Heart right ventricle (tissue), 16 donors: ENCODE results near the gene NPAT. TPM values are rescaled to one million over a fixed set of nuclear protein-coding genes. Genes with fewer than 3 reads are reported as not detected.

Source experiments
- ATAC-seq, 8 donors: fragments of 200-7000 bp; cut with Tn5 transposase; one replicate each; pipeline ENCODE4 v1.9.1; 2020; ENCODE audit warnings: mild to moderate bottlenecking in 8 of 8, moderate library complexity in 8 of 8, moderate number of reproducible peaks in 1 of 8
- DNase-seq, 2 donors: peaks; one replicate each; pipeline ENCODE4 v3.0.0-alpha.2; 2020
- H3K27ac ChIP-seq, 10 donors: fragments of 200-600 bp; sonication (generic) in 2 of 10; one replicate each; pipeline versions ENCODE4 v1.5.0 to v1.8.0; 2020 to 2022; ENCODE audit warnings: mild to moderate bottlenecking in 3 of 10
- H3K27me3 ChIP-seq, 7 donors: fragments of 200-600 bp; one replicate each; pipeline ENCODE4 v1.8.0; 2021 to 2022; ENCODE audit warnings: mild to moderate bottlenecking in 2 of 7
- H3K36me3 ChIP-seq, 9 donors: fragments of 200-600 bp; sonication (generic) in 1 of 9; one replicate each; pipeline versions ENCODE4 v1.5.0 to v1.8.0; 2020 to 2022; ENCODE audit warnings: mild to moderate bottlenecking in 2 of 9
- H3K4me1 ChIP-seq, 9 donors: fragments of 200-600 bp; sonication (generic) in 1 of 9; one replicate each; pipeline versions ENCODE4 v1.5.0 to v1.8.0; 2020 to 2022; ENCODE audit warnings: mild to moderate bottlenecking in 4 of 9
- H3K4me3 ChIP-seq, 10 donors: fragments of 200-600 bp; sonication (generic) in 2 of 10; one replicate each; pipeline versions ENCODE4 v1.5.0 to v1.8.0; 2020 to 2022; ENCODE audit warnings: mild to moderate bottlenecking in 7 of 10, moderate library complexity in 2 of 10
- H3K9me3 ChIP-seq, 11 donors: fragments of 200-600 bp in 10 of 11; sonication (generic) in 2 of 11; one replicate each; pipeline versions ENCODE4 v1.5.0 to v1.8.0; 2013 to 2022; ENCODE audit warnings: mild to moderate bottlenecking in 2 of 11, control low read depth in 1 of 11, moderate library complexity in 1 of 11
- CTCF ChIP-seq, 9 donors: fragments of 200-600 bp; sonication (generic) in 2 of 9; IDR thresholded peaks; one replicate each; pipeline versions ENCODE4 v1.5.0 to v1.8.0; 2021 to 2022; ENCODE audit warnings: antibody characterized with exemption in 9 of 9, mild to moderate bottlenecking in 5 of 9, moderate library complexity in 1 of 9
- WGBS, 2 donors: extraction: QIAGEN DNeasy Blood & Tissue Kit; methylation state at CpG; one replicate each; pipeline ENCODE4 v1.1.7; 2013; ENCODE audit warnings: inconsistent platforms in 1 of 2; 5-methylcytosine and 5-hydroxymethylcytosine counted together
- intact Hi-C, 10 donors: fragments of 100-400 bp; cut with DNase I; formaldehyde crosslinking; loops; one replicate each; pipeline versions ENCODE4 v1.11.1 to v1.14.2; 2022
- polyA plus RNA-seq, 2 donors: library from polyadenylated mRNA; stranded (reverse); fragments of 200-250 nt; gene quantifications; one replicate each; pipeline ENCODE4 v1.2.3, GENCODE V29; 2013
- total RNA-seq, 10 donors: library from RNA; stranded (reverse); fragmentation: NEBNext Ultra II Directional in 3 of 10; extraction: Animal tissue kit (Norgen Biotek cat#: 25700) in 3 of 10; gene quantifications; one replicate each; pipeline versions ENCODE4 v1.2.1 to v1.2.4, GENCODE V29; 2021 to 2023
- donor health status: Arrhythmogenic right ventricular cardiomyopathy.
- donor health status: ischemic (EF 13 %, LVEDD 7.1; RV severe dilation, severe dysfunction).
- donor health status: healthy with polysubstance abuse.
- donor health status: DM: no; HTN: yes; CAD: no.
- donor health status: DM: no; HTN: no; CAD: no.
- donor health status: ischemic (EF 25% LVEDD 6.9; RV normal size, moderate dysfunction).
- donor health status: ischemic (EF 25% LVEDD 5.7; RV mildly dilated, moderate dysfunction).
- donor health status: healthy.
- donor health status: DM: yes; HTN: yes; CAD: no.
- donor health status: Ischemic cardiomyopathy.
- donor health status: ischemic (EF 35%, LVEDD 5.7; RV mildly dilated, moderate dysfunction).
- donor health status: nonischemic (EF 11% LVEDD 7.7; RV severe dilation, severe dysfunction).
- donor health status: DM: yes; HTN: yes; CAD: no.
- donor health status: PGD.
- donor health status: ischemic (EF 29% LVEDD 5.4; RV normal size, mild dysfunction).
- donor health status: nonischemic (EF 23%, LVEDD 6.1; RV moderate dilation, normal function).

NPAT gene
- total and polyA plus RNA-seq, 12 donors: 1.9 to 11.4 (median 9.3) TPM

DNA sequence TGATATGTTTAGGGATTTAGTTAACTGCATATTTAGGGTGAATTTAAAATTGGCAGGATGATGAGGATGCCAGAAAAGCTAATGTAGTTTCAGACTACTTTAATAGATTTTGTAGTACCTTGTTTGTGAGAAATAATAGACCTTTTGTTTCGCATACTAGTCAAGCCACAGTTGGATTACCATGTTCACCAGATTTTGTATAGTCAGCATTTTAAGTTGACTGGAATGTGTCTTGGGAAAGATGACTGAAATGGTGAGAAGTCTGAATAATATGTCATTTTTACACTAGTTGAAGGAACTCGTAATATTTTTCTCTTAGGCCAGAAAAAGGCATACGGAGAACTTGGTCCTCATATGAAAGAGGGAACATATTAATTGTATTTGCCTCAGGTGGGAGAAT lies 23.9 kb upstream of the NPAT start:
- H3K9me3 ChIP-seq: no peaks in the 10 kb centered on the region

DNA sequence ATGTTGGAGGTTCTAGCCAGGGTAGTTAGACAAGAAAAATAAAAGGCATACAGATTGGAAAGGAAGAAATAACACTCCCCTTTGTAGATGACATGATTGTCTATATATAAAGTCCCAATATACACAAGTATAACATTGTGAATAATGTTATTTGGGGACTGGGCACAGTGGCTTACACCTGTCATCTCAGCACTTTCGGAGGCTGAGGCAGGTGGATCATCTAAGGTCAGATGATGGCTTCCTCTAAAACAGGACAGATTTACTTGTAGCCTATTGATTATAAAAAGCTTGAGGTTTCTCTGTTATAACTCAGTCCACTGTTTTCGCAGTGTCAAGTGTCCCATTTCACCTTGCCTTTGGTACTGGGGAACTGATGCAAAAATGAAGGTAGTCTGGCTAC lies 20.0 kb upstream of the NPAT start:
- Histone ChIP-seq H3K4me3 (no peak overlapping the region), H3K36me3 (peaks cover 0 to 99% (median 12%) of the 10 kb centered on the region in 9 donors), H3K4me1 (peaks cover 0 to 22% (median 0%) of the 10 kb centered on the region in 9 donors), H3K27me3 (no peaks in the 10 kb centered on the region), H3K27ac (no peak overlapping the region), H3K9me3 (peaks cover 0 to 4% (median 0%) of the 10 kb centered on the region in 11 donors)
- DNase-seq (no peak), ATAC-seq (no peak)
- no peak for TF ChIP-seq CTCF (IDR thresholded peaks at IDR 0.05)
- intact Hi-C loops: no loop called here
- WGBS, 2 donors: 97 to 99% methylated on average over 2 of the region's 2 CpGs

More for the DNA sequence above, 23.9 kb upstream of the NPAT start:
- H3K4me1 ChIP-seq: no peaks in the 10 kb centered on the region
- H3K4me3 ChIP-seq: no peak overlapping the region
- H3K27me3 ChIP-seq: no peaks in the 10 kb centered on the region
- intact Hi-C loops: no loop called here
- ATAC-seq (no peak), DNase-seq (no peak)
- 64 to 98% methylated on average over 3 of the region's 3 CpGs for WGBS, 2 donors
- no peak overlapping the region for H3K27ac ChIP-seq
- no peak for TF ChIP-seq CTCF (IDR thresholded peaks at IDR 0.05)
- peaks cover 0 to 99% (median 30%) of the 10 kb centered on the region in 9 donors for H3K36me3 ChIP-seq

DNA sequence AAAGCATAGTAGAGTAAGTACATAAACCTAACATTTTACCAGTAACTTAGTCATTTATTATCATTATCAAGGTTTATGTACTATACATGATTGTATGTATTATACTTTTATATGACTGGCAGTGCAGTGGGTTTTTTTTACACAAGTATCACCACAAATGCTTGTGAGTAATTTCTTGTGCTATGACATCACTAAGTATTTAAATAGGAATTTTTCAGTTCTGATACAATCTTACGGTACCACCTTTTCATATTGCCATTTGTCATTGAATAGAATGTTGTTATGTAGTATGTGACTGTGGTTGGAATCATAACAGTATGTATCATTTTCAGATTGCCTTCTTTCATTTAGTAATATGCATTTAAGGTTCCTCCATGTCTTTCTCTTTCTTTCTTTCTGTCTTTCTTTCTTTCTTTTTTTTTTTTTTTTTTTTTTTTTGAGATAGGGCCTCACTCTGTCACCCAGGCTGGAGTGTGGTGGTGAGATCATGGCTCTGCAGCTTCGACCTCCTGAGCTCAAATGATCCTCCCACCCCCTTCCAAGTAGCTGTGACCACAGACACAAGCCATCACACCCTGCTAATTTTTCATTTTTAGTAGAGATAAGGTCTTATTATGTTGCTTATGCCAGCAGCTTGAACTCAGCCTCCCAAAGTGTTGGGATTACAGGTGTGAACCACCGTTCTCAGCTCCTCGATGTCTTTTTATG lies 19.0 kb upstream of the NPAT start:
- no peak for TF ChIP-seq CTCF (IDR thresholded peaks at IDR 0.05)
- intact Hi-C loops: no loop called here
- no peak for DNase-seq
- no peak overlapping the region for H3K4me3 ChIP-seq
- peaks cover 0 to 4% (median 0%) of the 10 kb centered on the region in 11 donors for H3K9me3 ChIP-seq
- peaks cover 0 to 31% (median 0%) of the 10 kb centered on the region in 9 donors for H3K4me1 ChIP-seq
- no peak overlapping the region for H3K27ac ChIP-seq
- WGBS, 2 donors: 95 to 97% methylated on average over 4 of the region's 4 CpGs
- H3K27me3 ChIP-seq: no peaks in the 10 kb centered on the region
- H3K36me3 ChIP-seq: peaks cover 0 to 99% (median 18%) of the 10 kb centered on the region in 9 donors
- no peak for ATAC-seq

GRCh38 chr11:108239076-108239475 lies 16.6 kb upstream of the NPAT start:
- H3K9me3 ChIP-seq: peaks cover 0 to 4% (median 0%) of the 10 kb centered on the region in 11 donors
- peak overlapping the region in 1 of 10 donors; percentile 35 for H3K27ac ChIP-seq
- peaks cover 0 to 44% (median 0%) of the 10 kb centered on the region in 9 donors for H3K4me1 ChIP-seq
- DNase-seq (no peak), ATAC-seq (no peak)
- H3K27me3 ChIP-seq: no peaks in the 10 kb centered on the region
- H3K36me3 ChIP-seq: peaks cover 0 to 100% (median 18%) of the 10 kb centered on the region in 9 donors
- intact Hi-C loops: loop anchor here in 1 of 10 donors (10.0 kb wide), 1 partner anchor 416 kb away; no protein-coding TSS in a partner anchor
- H3K4me3 ChIP-seq: no peak overlapping the region
- no peak for TF ChIP-seq CTCF (IDR thresholded peaks at IDR 0.05)
